Astrocyte of the spinal cord (primary cell): ENCODE measurements around the gene FKBP1B.
"Not testable (repeated sequence)": the region's sequence is repeated elsewhere in the genome, so short reads cannot be mapped to it uniquely, and the experiment has no call there.

Experiments
- DNase-seq: peaks from one replicate; pipeline ENCODE4 v3.0.0; 2011; ENCODE audit warnings: low read depth, low spot score
- H3K4me3 ChIP-seq: 2 replicates; pipeline ENCODE4 v1.5.1; 2011; ENCODE audit warnings: low read depth, mild to moderate bottlenecking, low read length, moderate library complexity
- in situ Hi-C: cut with HindIII; loops from 2 replicates; pipeline ENCODE4 v1.10.0; 2017; ENCODE audit warnings: low sequenced_read_pairs
- TF ChIP-seq, protein P1 (sequence below): IDR thresholded peaks from 2 replicates; pipeline ENCODE4 v1.5.1; 2012; ENCODE audit warnings: low read depth, mild to moderate bottlenecking, low read length, inconsistent platforms

Gene FKBP1B

DNA sequence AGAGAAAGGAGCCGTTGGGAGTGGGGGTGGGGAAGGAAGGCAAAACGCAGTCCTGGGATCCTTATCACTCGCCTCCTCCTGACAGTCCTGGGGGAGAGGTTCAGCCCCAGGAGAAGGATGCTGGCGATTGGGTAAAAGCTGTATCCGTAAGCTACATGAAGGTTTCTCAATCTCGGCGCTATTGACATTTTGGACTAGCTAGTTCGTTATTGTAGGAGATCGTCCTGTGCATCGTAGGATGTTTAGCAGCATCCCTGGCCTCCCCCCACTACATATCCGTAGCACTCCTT, 35.6 kb downstream of the FKBP1B start:
- in situ Hi-C loops, result no loop called here
- H3K4me3 ChIP-seq, result peak overlapping the region; percentile 76
- no peak for DNase-seq
- TF ChIP-seq, protein P1, sequence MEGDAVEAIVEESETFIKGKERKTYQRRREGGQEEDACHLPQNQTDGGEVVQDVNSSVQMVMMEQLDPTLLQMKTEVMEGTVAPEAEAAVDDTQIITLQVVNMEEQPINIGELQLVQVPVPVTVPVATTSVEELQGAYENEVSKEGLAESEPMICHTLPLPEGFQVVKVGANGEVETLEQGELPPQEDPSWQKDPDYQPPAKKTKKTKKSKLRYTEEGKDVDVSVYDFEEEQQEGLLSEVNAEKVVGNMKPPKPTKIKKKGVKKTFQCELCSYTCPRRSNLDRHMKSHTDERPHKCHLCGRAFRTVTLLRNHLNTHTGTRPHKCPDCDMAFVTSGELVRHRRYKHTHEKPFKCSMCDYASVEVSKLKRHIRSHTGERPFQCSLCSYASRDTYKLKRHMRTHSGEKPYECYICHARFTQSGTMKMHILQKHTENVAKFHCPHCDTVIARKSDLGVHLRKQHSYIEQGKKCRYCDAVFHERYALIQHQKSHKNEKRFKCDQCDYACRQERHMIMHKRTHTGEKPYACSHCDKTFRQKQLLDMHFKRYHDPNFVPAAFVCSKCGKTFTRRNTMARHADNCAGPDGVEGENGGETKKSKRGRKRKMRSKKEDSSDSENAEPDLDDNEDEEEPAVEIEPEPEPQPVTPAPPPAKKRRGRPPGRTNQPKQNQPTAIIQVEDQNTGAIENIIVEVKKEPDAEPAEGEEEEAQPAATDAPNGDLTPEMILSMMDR, result no peak

DNA sequence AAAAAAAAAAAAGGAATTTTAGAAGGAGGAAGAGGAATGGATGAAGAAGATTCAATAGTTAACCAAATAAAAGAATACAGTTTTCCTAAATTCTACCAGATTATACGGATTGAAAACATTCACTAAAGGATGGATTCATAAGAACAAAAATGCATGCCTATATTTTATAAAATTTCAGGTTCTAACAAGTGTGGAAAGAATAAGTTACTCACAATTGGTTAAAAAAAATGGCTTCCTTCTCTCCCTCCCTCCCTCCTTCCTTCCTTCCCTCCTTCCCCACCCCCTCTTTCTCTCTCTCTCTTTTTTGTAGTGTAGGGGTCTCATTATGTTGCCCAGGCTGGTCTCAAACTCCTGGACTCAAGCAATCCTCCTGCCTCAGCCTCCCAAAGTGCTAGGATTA, 36.7 kb downstream of the FKBP1B start:
- in situ Hi-C loops, result no loop called here
- no peak overlapping the region for H3K4me3 ChIP-seq
- TF ChIP-seq, protein P1, result no peak
- DNase-seq, result no peak

DNA sequence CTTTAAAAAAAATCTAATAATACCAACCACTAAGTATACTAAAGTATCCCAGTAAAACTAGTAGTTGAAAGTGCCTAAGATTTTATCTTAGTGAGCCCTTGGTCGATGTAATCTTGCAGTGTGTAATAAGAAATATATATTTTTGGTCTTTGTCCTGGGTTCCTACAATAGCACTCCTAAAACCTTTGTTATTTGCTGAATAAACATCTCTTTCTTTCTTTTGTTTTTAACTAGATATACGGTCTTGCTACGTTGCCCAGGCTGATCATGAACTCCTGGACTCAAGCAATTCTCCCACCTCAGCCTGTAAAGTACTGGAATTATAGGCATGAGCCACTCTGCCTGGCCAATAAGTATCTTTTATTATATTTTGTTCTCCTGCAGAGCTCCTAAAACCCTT, 37.5 kb downstream of the FKBP1B start:
- in situ Hi-C loops, result no loop called here
- no peak for DNase-seq
- H3K4me3 ChIP-seq, result no peak overlapping the region
- TF ChIP-seq, protein P1, result no peak

DNA sequence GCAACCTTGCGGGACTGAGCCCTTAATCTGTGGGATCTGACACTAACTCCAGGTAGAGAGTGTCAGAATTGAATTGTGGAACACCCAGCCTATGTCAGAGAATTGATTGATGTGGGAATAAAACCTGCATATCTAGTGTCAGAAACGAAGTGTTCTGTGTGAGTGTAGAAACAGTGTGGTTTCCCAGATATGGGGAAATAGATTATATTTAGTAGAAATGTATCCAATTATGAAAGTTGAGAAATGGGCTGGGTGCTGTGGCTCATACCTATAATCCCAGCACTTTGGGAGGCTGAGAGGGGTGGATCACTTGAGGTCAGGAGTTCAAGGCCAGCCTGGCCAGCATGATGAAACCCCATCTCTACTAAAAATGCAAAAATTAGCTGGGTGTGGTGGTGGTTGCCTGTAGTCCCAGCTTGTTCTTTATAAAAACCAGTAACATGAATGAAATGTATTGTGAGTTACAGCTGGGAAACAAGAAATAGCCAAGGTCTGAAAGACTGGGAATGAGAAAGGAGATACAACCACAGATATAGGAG, 39.3 kb downstream of the FKBP1B start:
- TF ChIP-seq, protein P1, result no peak
- no peak overlapping the region for H3K4me3 ChIP-seq
- no peak for DNase-seq
- in situ Hi-C loops, result no loop called here

DNA sequence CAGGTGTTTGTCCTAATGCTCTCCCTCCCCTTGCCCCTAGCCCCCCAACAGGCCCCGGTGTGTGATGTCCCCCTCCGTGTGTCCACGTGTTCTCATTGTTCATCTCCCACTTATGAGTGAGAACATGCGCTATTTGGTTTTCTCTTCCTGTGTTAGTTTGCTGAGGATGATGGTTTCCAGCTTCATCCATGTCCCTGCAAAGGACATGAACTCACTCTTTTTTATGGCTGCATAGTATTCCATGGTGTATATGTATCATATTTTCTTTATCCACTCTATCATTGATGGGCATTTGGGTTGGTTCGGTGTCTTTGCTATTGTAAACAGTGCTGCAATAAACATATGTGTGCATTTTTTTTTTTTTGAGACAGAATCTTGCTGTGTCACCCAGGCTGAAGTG, 43.7 kb downstream of the FKBP1B start:
- H3K4me3 ChIP-seq, in situ Hi-C loops, DNase-seq: not testable (repeated sequence)

DNA sequence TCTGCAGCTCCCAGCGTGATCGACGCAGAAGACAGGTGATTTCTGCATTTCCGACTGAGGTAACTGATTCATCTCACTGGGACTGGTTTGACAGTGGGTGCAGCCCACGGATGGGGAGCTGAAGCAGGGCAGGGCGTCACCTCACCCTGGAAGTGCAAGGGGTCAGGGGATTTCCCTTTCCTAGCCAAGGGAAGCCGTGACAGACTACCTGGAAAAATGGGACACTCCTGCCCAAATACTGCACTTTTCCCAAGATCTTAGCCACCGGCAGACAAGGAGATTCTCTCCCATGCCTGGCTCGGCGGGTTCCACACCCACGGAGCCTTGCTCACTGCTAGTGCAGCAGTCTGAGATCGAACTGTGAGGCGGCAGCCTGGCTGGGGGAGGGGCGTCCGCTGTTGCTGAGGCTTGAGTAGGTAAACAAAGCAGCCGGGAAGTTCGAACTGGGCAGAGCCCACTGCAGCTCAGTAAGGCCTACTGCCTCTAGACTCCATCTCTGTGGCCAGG, 45.7 kb downstream of the FKBP1B start:
- H3K4me3 ChIP-seq, DNase-seq, in situ Hi-C loops: not testable (repeated sequence)

DNA sequence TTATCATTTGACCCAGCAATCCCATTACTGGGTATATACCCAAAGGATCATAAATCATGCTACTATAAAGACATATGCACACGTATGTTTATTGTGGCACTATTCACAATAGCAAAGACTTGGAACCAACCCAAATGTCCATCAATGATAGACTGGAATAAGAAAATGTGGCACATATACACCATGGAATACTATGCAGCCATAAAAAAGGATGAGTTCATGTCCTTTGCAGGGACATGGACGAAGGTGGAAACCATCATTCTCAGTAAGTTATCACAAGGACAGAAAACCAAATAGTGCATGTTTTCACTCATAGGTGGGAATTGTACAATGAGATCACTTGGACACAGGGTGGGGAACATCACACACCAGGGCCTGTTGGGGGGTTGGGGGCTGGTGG, 51.2 kb downstream of the FKBP1B start:
- in situ Hi-C loops, DNase-seq, H3K4me3 ChIP-seq: not testable (repeated sequence)

DNA sequence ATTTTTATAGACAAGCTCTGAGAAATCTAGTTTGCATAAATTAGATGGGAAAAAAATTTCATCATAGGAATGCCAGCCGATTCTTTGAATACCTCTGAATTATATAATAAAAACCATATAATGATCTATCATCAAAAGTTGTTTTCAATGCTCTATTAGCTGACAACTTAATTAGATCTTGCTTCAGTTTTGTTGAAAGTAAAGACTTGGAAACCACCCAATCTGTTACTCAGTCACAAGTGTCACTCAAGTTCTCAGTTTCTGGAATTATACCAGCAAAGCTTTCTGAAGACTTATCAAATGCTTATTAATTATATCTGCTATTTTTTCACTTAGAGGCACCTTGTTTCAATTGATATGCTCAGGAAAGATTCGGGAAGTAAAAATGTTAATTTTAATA, 52.5 kb downstream of the FKBP1B start:
- in situ Hi-C loops, result no loop called here
- DNase-seq, result no peak
- H3K4me3 ChIP-seq, result no peak overlapping the region
- TF ChIP-seq, protein P1, result no peak
